ENCODE results near the gene ADM5.

- no peak for TF ChIP-seq STAT3 (IDR thresholded peaks at IDR 0.05; ENCODE audit: low read depth, low read length)
- TF ChIP-seq IRF4 (IDR thresholded peaks at IDR 0.05; ENCODE audit: low read depth, low read length), result no peak
Measured at GRCh38 chr19:49655570-49656455, 33.6 kb upstream of the ADM5 start.
